K562 (cell line): ENCODE measurements around the gene ZNF77. TPM values are rescaled to one million over a fixed set of nuclear protein-coding genes. Genes with fewer than 3 reads are reported as not detected.

Experiments used
- CLOCK ChIP-seq: fragments of 250-450 bp; sonication (Bioruptor Pico); IDR thresholded peaks from 2 replicates; pipeline ENCODE4 v1.4.0; 2020; ENCODE audit warnings: mild to moderate bottlenecking, moderate library complexity, borderline replicate concordance
- CTBP1 ChIP-seq: fragments of 450-650 bp; IDR thresholded peaks from 2 replicates; pipeline ENCODE4 v1.6.1; 2016; ENCODE audit warnings: borderline replicate concordance
- EP300 ChIP-seq: IDR thresholded peaks from 2 replicates; pipeline ENCODE4 v1.6.1; 2012; ENCODE audit warnings: low read length, improper control_type of control experiment
- FOXA3 ChIP-seq, 2 experiments: fragments of 450-650 bp in 1 of 2; sonication (generic) in 1 of 2; formaldehyde crosslinking; IDR thresholded peaks in 1 of 2; conservative IDR thresholded peaks in 1 of 2; 2 replicates each; pipeline versions ENCODE4 v1.4.0 to v1.8.0; 2020 to 2022; ENCODE audit warnings: mild to moderate bottlenecking in 2 of 2, missing genetic modification reagents in 1 of 2
- HDAC1 ChIP-seq, 2 experiments: fragments of 450-650 bp; IDR thresholded peaks; 2 replicates each; pipeline ENCODE4 v1.6.1; 2016 to 2017; ENCODE audit warnings: inconsistent platforms in 1 of 2, mild to moderate bottlenecking in 1 of 2, moderate library complexity in 1 of 2
- MXI1 ChIP-seq: IDR thresholded peaks from 2 replicates; pipeline ENCODE4 v1.6.1; 2011; ENCODE audit warnings: low read depth, mild to moderate bottlenecking, improper control_type of control experiment, low read length
- SNAPC5 ChIP-seq: fragments of 250-450 bp; sonication (Bioruptor Pico); IDR thresholded peaks from 2 replicates; pipeline ENCODE4 v1.8.0; 2021; ENCODE audit warnings: moderate library complexity, mild to moderate bottlenecking, inconsistent platforms
- STAT6 ChIP-seq: sonication (generic); formaldehyde crosslinking; IDR thresholded peaks from 2 replicates; pipeline ENCODE4 v1.8.1; 2023; ENCODE audit warnings: mild to moderate bottlenecking, missing genetic modification reagents
- TEAD4 ChIP-seq, 2 experiments: sonication (generic) in 1 of 2; formaldehyde crosslinking in 1 of 2; IDR thresholded peaks; 2 replicates each; pipeline versions ENCODE4 v1.6.1 to v1.8.0; 2012 to 2022; ENCODE audit warnings: borderline replicate concordance in 1 of 2, inconsistent platforms in 1 of 2, low read length in 1 of 2, mild to moderate bottlenecking in 1 of 2, missing genetic modification reagents in 1 of 2
- TSHZ1 ChIP-seq: fragments of 250-450 bp; sonication (Bioruptor Pico); IDR thresholded peaks from 2 replicates; pipeline ENCODE4 v1.4.0; 2020; ENCODE audit warnings: mild to moderate bottlenecking, moderate library complexity
- ZFX ChIP-seq: sonication (generic); formaldehyde crosslinking; IDR thresholded peaks from 2 replicates; pipeline ENCODE4 v1.8.0; 2022; ENCODE audit warnings: mild to moderate bottlenecking, missing genetic modification reagents, moderate library complexity
- ZNF146 ChIP-seq: IDR thresholded peaks from one replicate; pipeline ENCODE4 v1.6.1; 2018; ENCODE audit warnings: missing compliant biosample characterization; ENCODE audit not compliant: unreplicated experiment
- ZNF165 ChIP-seq: fragments of 250-450 bp; sonication (Bioruptor Pico); IDR thresholded peaks from 2 replicates; pipeline ENCODE4 v1.4.0; 2020; ENCODE audit warnings: borderline replicate concordance
- ZNF354B ChIP-seq: fragments of 250-450 bp; sonication (Bioruptor Pico); IDR thresholded peaks from 2 replicates; pipeline ENCODE4 v1.4.0; 2020
- ZNF444 ChIP-seq: fragments of 250-450 bp; sonication (Bioruptor Pico); IDR thresholded peaks from 2 replicates; pipeline ENCODE4 v1.4.0; 2020; ENCODE audit warnings: mild to moderate bottlenecking, moderate library complexity
- ZSCAN32 ChIP-seq: fragments of 450-650 bp; formaldehyde crosslinking; IDR thresholded peaks from 2 replicates; pipeline ENCODE4 v1.4.0; 2020; ENCODE audit warnings: mild to moderate bottlenecking, moderate library complexity
- polyA plus RNA-seq, 8 experiments: library from polyadenylated mRNA; depleted of rRNA in 4 of 8; stranded (reverse) in 5 of 8; unstranded in 3 of 8; fragments of >200 nt; fragmentation: Nextera tagmentation in 2 of 8; fragmentation: Illumina TruSeq in 1 of 8; extraction: Ambion mirVana in 2 of 8; extraction: Trizol in 1 of 8; gene quantifications; 2 replicates each; pipeline versions ENCODE4 v1.2.1 to v1.2.3, GENCODE V29; 2011 to 2014; ENCODE audit warnings: inconsistent platforms in 1 of 8, missing spikeins in 1 of 8
- total RNA-seq, 7 experiments: library from RNA; depleted of rRNA in 6 of 7; stranded (reverse); fragments of >200 nt in 6 of 7; fragmentation: Illumina TruSeq in 2 of 7; extraction: Trizol in 2 of 7; gene quantifications; 2 replicates each; pipeline versions ENCODE4 v1.2.1 to v1.2.3, GENCODE V29; 2011 to 2021; ENCODE audit warnings: low replicate concordance in 1 of 7

Gene ZNF77
- total and polyA plus RNA-seq, 9 of the 15 experiments (the other 6 are each of a cell fraction or from before 2014, with no cell fraction given), result 4.3 to 14.5 (median 7.7) TPM

GRCh38 chr19:2977746-2978138 is 33.0 kb upstream of the ZNF77 start (continued):
- TF ChIP-seq TSHZ1 (CRISPR knock-in tag) (no peak), ZSCAN32 (CRISPR knock-in tag) (no peak), HDAC1 (IDR thresholded peaks at IDR 0.05) (peak in 1 of 2 experiments; percentile 64; a peak in 2 of 4 replicates), TEAD4 (IDR thresholded peaks at IDR 0.05; ENCODE audit: low read length) (peak; percentile 33; the same call in 1 of the 2 replicates), TEAD4 (CRISPR knock-in tag; IDR thresholded peaks at IDR 0.05; ENCODE audit: borderline replicate concordance) (no peak), ZNF444 (CRISPR knock-in tag) (no peak), CLOCK (CRISPR knock-in tag) (no peak), EP300 (peak; percentile 52), SNAPC5 (CRISPR knock-in tag) (no peak), ZNF146 (CRISPR knock-in tag) (no peak), MXI1 (no peak), CTBP1 (peak; percentile 54; the same call in 1 of the 2 replicates), STAT6 (no peak), ZNF165 (CRISPR knock-in tag) (no peak), ZFX (peak; percentile 22; the same call in 1 of the 2 replicates), ZNF354B (no peak), FOXA3 (CRISPR knock-in tag; conservative IDR thresholded peaks at IDR 0.05 in 1 of 2, IDR thresholded peaks at IDR 0.05 in 1 of 2) (no peak)
